Neutrophil (primary cell): Measurements from ENCODE around the gene ELF4.
A peak's percentile ranks its signal among the peaks of the same experiment; 100 is the strongest.

Source experiments
- H3K27ac ChIP-seq: fragments of 200-600 bp; sonication (generic); 2 replicates; pipeline ENCODE4 v1.5.1; 2016; ENCODE audit warnings: mild to moderate bottlenecking, moderate library complexity
- H3K27me3 ChIP-seq: fragments of 200-600 bp; sonication (generic); 2 replicates; pipeline ENCODE4 v1.6.0; 2016; ENCODE audit warnings: mild to moderate bottlenecking
- H3K36me3 ChIP-seq: fragments of 200-600 bp; sonication (generic); 2 replicates; pipeline ENCODE4 v1.5.1; 2017
- H3K4me1 ChIP-seq, 2 experiments: fragments of 200-600 bp in 1 of 2; sonication (generic) in 1 of 2; 1 replicate in 1 of 2; 2 replicates in 1 of 2; pipeline versions ENCODE4 v1.5.1 to v1.6.1; 2013 to 2016; ENCODE audit warnings: low read depth in 1 of 2, low read length in 1 of 2, mild to moderate bottlenecking in 1 of 2, moderate library complexity in 1 of 2; ENCODE audit not compliant: control insufficient read depth in 1 of 2, insufficient read depth in 1 of 2
- H3K4me3 ChIP-seq, 2 experiments: fragments of 200-600 bp in 1 of 2; sonication (generic) in 1 of 2; 1 replicate in 1 of 2; 2 replicates in 1 of 2; pipeline ENCODE4 v1.5.1; 2013 to 2016; ENCODE audit warnings: low read depth in 1 of 2, low read length in 1 of 2, mild to moderate bottlenecking in 1 of 2, moderate library complexity in 1 of 2
- H3K9me3 ChIP-seq: fragments of 200-600 bp; sonication (generic); 2 replicates; pipeline ENCODE4 v1.5.1; 2016
- TF ChIP-seq, protein P1 (sequence below): fragments of 200-600 bp; sonication (generic); IDR thresholded peaks from 2 replicates; pipeline ENCODE4 v1.5.1; 2016; ENCODE audit warnings: antibody characterized with exemption

ELF4 gene

DNA sequence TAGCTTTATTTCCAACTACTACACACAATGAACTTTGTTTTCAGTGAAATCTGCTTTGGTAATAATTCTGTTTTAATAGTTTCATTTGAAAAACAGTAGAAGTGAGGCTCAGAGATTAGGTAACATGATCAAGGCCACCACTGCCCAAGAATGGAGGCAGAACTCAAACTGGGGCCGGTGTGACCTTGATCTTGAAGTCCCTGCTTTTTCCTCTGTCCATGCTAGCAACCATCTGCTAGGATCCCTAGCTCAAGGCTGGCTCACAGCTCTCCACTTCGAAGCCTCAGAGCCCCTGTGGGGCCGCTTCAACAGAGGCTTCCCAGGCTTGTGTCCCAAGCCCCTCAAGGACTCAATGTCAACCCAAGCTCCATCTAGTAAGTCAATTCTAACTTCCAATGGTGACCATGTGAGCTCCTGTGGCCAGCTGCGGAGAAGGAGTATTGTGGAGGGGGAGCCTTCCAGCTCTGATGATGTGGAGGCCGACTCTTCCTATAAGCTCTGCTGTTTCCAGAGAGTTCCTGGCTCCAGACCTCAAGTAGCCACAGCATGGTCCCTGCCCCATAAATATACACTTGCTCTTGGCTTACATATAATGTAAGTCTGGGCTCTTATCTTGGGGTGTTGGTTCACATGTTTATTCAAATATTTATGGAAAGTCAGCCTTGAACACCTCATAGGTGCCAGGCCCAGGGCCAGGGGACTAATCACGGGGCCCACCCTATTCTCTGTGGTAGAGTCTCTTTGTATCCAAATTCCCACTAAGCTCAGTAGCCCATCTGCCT is 14.9 kb downstream of the ELF4 start:
- TF ChIP-seq, protein P1, sequence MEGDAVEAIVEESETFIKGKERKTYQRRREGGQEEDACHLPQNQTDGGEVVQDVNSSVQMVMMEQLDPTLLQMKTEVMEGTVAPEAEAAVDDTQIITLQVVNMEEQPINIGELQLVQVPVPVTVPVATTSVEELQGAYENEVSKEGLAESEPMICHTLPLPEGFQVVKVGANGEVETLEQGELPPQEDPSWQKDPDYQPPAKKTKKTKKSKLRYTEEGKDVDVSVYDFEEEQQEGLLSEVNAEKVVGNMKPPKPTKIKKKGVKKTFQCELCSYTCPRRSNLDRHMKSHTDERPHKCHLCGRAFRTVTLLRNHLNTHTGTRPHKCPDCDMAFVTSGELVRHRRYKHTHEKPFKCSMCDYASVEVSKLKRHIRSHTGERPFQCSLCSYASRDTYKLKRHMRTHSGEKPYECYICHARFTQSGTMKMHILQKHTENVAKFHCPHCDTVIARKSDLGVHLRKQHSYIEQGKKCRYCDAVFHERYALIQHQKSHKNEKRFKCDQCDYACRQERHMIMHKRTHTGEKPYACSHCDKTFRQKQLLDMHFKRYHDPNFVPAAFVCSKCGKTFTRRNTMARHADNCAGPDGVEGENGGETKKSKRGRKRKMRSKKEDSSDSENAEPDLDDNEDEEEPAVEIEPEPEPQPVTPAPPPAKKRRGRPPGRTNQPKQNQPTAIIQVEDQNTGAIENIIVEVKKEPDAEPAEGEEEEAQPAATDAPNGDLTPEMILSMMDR: no peak
- Histone ChIP-seq H3K9me3 (no peaks in the 10 kb centered on the region), H3K36me3 (no peaks in the 10 kb centered on the region), H3K4me3 (no peak overlapping the region), H3K4me1 (peaks cover 74 to 76% of the 10 kb centered on the region in 2 experiments), H3K27me3 (no peaks in the 10 kb centered on the region), H3K27ac (peak overlapping the region; percentile 97)

DNA sequence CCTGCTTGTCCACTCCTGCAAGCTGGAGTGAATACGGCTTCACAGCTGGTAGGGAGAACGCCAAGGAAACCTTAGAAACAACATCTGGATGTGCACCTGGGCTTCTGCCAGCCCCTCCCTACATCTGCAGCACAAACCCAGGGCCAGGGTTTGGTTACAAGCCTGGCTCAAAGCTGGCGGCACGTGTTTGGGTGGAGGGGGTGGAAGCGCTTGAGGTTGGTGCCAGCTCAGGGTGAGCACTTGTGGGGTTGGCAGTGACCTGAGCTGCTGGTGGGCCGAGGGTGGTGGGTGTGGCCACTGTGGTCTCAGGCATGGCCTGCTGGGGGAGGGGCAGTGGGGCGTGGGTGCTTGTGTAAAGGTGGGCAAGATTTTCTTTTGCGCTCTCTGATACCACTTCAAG is 15.6 kb downstream of the ELF4 start:
- TF ChIP-seq, protein P1: no peak
- no peaks in the 10 kb centered on the region for H3K36me3 ChIP-seq
- peak overlapping the region; percentile 97 for H3K27ac ChIP-seq
- no peak overlapping the region for H3K4me3 ChIP-seq
- H3K4me1 ChIP-seq: peaks cover 73 to 77% of the 10 kb centered on the region in 2 experiments
- H3K9me3 ChIP-seq: no peaks in the 10 kb centered on the region
- no peaks in the 10 kb centered on the region for H3K27me3 ChIP-seq

DNA sequence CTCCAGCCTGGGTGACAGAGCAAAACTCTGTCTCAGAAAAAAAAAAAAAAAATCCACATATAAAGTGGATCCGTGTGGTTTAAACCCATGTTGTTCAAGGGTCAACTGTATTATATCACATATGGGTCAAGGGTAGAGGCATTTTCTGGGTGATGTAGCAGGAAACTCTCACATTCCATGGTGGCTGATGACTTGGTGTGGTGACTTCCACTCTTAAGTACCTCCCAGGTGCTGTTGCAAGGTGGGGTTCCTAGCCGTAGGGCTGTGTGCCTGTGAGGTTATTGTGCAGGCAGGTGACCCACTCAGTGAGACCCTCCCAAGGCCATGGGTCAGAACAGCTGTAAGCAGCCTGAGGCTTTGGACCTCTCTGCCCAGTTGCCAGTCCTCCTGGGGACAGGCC is 17.0 kb downstream of the ELF4 start:
- TF ChIP-seq, protein P1: no peak
- Histone ChIP-seq H3K9me3 (no peaks in the 10 kb centered on the region), H3K36me3 (no peaks in the 10 kb centered on the region), H3K4me3 (no peak overlapping the region), H3K27me3 (no peaks in the 10 kb centered on the region), H3K4me1 (peaks cover 75 to 82% of the 10 kb centered on the region in 2 experiments), H3K27ac (peak overlapping the region; percentile 97)

DNA sequence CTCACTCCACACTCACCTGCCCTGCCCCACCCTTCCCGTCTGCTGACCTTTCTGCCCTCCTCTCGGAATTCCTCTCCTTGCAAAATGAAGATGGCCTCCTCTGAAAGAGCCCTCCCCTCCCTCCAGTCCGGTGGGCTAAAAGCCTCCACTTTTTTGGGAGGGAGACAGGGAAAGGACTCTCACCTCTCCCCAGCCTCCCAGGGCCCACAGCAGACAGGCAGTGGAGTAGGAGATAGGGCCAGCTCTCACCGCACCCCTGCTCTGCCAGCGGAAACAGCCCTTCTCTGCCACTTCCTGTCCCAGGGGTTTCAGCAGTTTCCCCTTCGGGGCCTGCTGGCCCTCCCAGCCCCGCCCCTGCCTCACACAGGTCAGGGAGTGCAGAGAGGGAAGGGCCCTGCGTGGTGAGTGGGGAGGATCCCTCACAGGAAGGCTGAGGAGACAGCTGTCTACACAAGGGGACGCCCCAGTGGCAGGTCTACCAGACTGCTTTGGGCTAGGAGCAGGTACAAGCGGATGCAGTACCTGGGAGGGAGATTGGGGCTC is 18.2 kb downstream of the ELF4 start:
- Histone ChIP-seq H3K4me3 (peak overlapping the region; percentile 56 to 58), H3K36me3 (no peaks in the 10 kb centered on the region), H3K27ac (peak overlapping the region; percentile 97), H3K4me1 (peaks cover 77 to 84% of the 10 kb centered on the region in 2 experiments), H3K9me3 (no peaks in the 10 kb centered on the region), H3K27me3 (no peaks in the 10 kb centered on the region)
- TF ChIP-seq, protein P1: peak; percentile 64

DNA sequence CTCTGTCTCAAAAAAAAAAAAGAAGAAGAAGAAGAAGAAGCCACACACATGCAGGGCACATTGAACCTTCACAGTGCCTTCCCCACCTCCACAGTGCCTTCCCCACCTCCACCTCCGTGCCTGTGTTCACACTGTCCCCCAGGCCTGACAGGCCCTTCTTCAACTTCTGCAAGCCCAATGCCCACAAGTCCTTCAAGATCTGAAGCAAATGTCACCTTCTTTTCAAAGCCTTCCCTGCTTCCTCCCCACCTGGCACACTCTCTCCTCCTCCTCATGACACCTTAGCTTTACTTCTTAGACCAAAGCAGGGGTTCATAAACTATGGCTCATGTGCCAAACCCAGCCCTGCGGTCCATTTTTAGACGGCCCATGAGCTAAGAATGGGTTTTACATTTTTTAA is 19.9 kb downstream of the ELF4 start:
- Histone ChIP-seq H3K9me3 (no peaks in the 10 kb centered on the region), H3K27me3 (no peaks in the 10 kb centered on the region), H3K27ac (peak overlapping the region; percentile 97), H3K36me3 (no peaks in the 10 kb centered on the region), H3K4me1 (peaks cover 84 to 91% of the 10 kb centered on the region in 2 experiments), H3K4me3 (peak overlapping the region; percentile 7 to 8)
- TF ChIP-seq, protein P1: no peak
